Natural killer cell treated with Interleukin-12 subunit alpha and Interleukin-12 subunit beta and Interleukin-15 and Interleukin-18, amount 100 ng/mL, for 72 hours (primary cell): ENCODE results near the gene CDKN2B-AS1. TPM values are rescaled to one million over a fixed set of nuclear protein-coding genes. Genes with fewer than 3 reads are reported as not detected.
A peak's percentile ranks its signal among the peaks of the same experiment; 100 is the strongest.
"Not testable (repeated sequence)": the region's sequence is repeated elsewhere in the genome, so short reads cannot be mapped to it uniquely, and the experiment has no call there.

Experiments
- ATAC-seq, 2 donors: fragments of 150-1000 bp; cut with Tn5 transposase in 1 of 2; sonication (Bioruptor Pico), chemical (Tn5 transposase) in 1 of 2; 2 replicates each; pipeline ENCODE4 v1.10.0; 2021
- DNase-seq: peaks from one replicate; pipeline ENCODE4 v3.0.0; 2022; ENCODE audit warnings: low spot score
- H3K27ac Mint-ChIP-seq, 2 donors: 1 replicate in 1 of 2; 2 replicates in 1 of 2; pipeline ENCODE4 v1.8.0; 2022; ENCODE audit warnings: mixed read lengths in 2 of 2, mild to moderate bottlenecking in 1 of 2, moderate library complexity in 1 of 2
- H3K27me3 Mint-ChIP-seq, 2 donors: 1 replicate in 1 of 2; 2 replicates in 1 of 2; pipeline ENCODE4 v1.8.0; 2022; ENCODE audit warnings: mixed read lengths in 2 of 2
- H3K36me3 Mint-ChIP-seq: one replicate; pipeline ENCODE4 v1.8.0; 2022; ENCODE audit warnings: mixed read lengths
- H3K4me1 Mint-ChIP-seq, 2 donors: 1 replicate in 1 of 2; 2 replicates in 1 of 2; pipeline ENCODE4 v1.8.0; 2022; ENCODE audit warnings: low read depth in 2 of 2, mixed read lengths in 2 of 2, mild to moderate bottlenecking in 1 of 2
- H3K4me3 Mint-ChIP-seq: one replicate; pipeline ENCODE4 v1.8.0; 2022; ENCODE audit warnings: mixed read lengths
- H3K9me3 Mint-ChIP-seq: 2 replicates; pipeline ENCODE4 v1.8.0; 2022; ENCODE audit warnings: mixed read lengths
- total RNA-seq, 2 donors: library from RNA; stranded (reverse); gene quantifications; one replicate each; pipeline ENCODE4 v1.2.3, GENCODE V29; 2022

The CDKN2B-AS1 gene
- total RNA-seq, 2 donors from 2014 or later, result 2.0 to 2.4 TPM

GRCh38 chr9:22049411-22049810, 54.8 kb downstream of the CDKN2B-AS1 start:
- H3K36me3 Mint-ChIP-seq, result peaks cover 5% of the 10 kb centered on the region
- DNase-seq, result no peak
- peaks cover 20 to 26% of the 10 kb centered on the region in 2 donors for H3K4me1 Mint-ChIP-seq
- no peak overlapping the region for H3K27ac Mint-ChIP-seq
- no peak overlapping the region for H3K4me3 Mint-ChIP-seq
- ATAC-seq, result no peak
- H3K9me3 Mint-ChIP-seq, result no peaks in the 10 kb centered on the region
- peaks cover 4 to 8% of the 10 kb centered on the region in 2 donors for H3K27me3 Mint-ChIP-seq

- Mint-ChIP-seq H3K4me3 (peak overlapping the region; percentile 69), H3K9me3 (no peaks in the 10 kb centered on the region), H3K36me3 (peaks cover 5% of the 10 kb centered on the region), H3K27me3 (peaks cover 0 to 5% of the 10 kb centered on the region in 2 donors), H3K4me1 (peaks cover 20 to 26% of the 10 kb centered on the region in 2 donors), H3K27ac (peak overlapping the region; percentile 63 to 79)
- DNase-seq (no peak), ATAC-seq (peak; percentile 77 to 78)
Observed at GRCh38 chr9:22050924-22051323, 56.3 kb downstream of the CDKN2B-AS1 start.

- peaks cover 20 to 26% of the 10 kb centered on the region in 2 donors for H3K4me1 Mint-ChIP-seq
- peak overlapping the region; percentile 8 to 61 for H3K27ac Mint-ChIP-seq
- DNase-seq (no peak), ATAC-seq (peak; percentile 69 to 89)
- H3K27me3 Mint-ChIP-seq, result no peaks in the 10 kb centered on the region
- H3K9me3 Mint-ChIP-seq, result no peaks in the 10 kb centered on the region
- H3K4me3 Mint-ChIP-seq, result peak overlapping the region; percentile 31
- H3K36me3 Mint-ChIP-seq, result peaks cover 12% of the 10 kb centered on the region
Observed at GRCh38 chr9:22052376-22052945, 57.9 kb downstream of the CDKN2B-AS1 start.

- H3K9me3 Mint-ChIP-seq, result no peaks in the 10 kb centered on the region
- no peak for ATAC-seq
- no peak for DNase-seq
- H3K36me3 Mint-ChIP-seq, result peaks cover 11% of the 10 kb centered on the region
- peak overlapping the region; percentile 8 to 61 for H3K27ac Mint-ChIP-seq
- H3K4me1 Mint-ChIP-seq, result peaks cover 20 to 26% of the 10 kb centered on the region in 2 donors
- H3K27me3 Mint-ChIP-seq, result no peaks in the 10 kb centered on the region
- peak overlapping the region; percentile 31 for H3K4me3 Mint-ChIP-seq
Observed at GRCh38 chr9:22053178-22053577, 58.6 kb downstream of the CDKN2B-AS1 start.

- Mint-ChIP-seq H3K4me3 (no peak overlapping the region), H3K27me3 (no peaks in the 10 kb centered on the region), H3K9me3 (no peaks in the 10 kb centered on the region), H3K27ac (no peak overlapping the region), H3K36me3 (peaks cover 7% of the 10 kb centered on the region), H3K4me1 (peaks cover 20 to 26% of the 10 kb centered on the region in 2 donors)
- ATAC-seq (no peak), DNase-seq (no peak)
Observed at GRCh38 chr9:22054076-22054475, 59.5 kb downstream of the CDKN2B-AS1 start.

- Mint-ChIP-seq H3K27ac (no peak overlapping the region), H3K4me1 (peaks cover 20 to 26% of the 10 kb centered on the region in 2 donors), H3K36me3 (peaks cover 7% of the 10 kb centered on the region), H3K27me3 (no peaks in the 10 kb centered on the region), H3K9me3 (no peaks in the 10 kb centered on the region), H3K4me3 (no peak overlapping the region)
- ATAC-seq (no peak), DNase-seq (no peak)
Observed at GRCh38 chr9:22054529-22054928, 59.9 kb downstream of the CDKN2B-AS1 start.

- Mint-ChIP-seq H3K9me3 (no peaks in the 10 kb centered on the region), H3K4me3 (no peak overlapping the region)
Observed at GRCh38 chr9:22055090-22055489, 60.5 kb downstream of the CDKN2B-AS1 start.

GRCh38 chr9:22056402-22056801, 61.8 kb downstream of the CDKN2B-AS1 start:
- Mint-ChIP-seq H3K36me3 (peaks cover 7% of the 10 kb centered on the region), H3K4me3 (no peak overlapping the region), H3K4me1 (peaks cover 12 to 17% of the 10 kb centered on the region in 2 donors), H3K27ac (peak overlapping the region in 1 of 2 donors; percentile 3), H3K9me3 (no peaks in the 10 kb centered on the region), H3K27me3 (no peaks in the 10 kb centered on the region)
- DNase-seq (no peak), ATAC-seq (no peak)

More at GRCh38 chr9:22055090-22055489, 60.5 kb downstream of the CDKN2B-AS1 start:
- DNase-seq, result no peak
- no peak for ATAC-seq
- Mint-ChIP-seq H3K36me3 (peaks cover 7% of the 10 kb centered on the region), H3K4me1 (peaks cover 20 to 26% of the 10 kb centered on the region in 2 donors), H3K27me3 (no peaks in the 10 kb centered on the region), H3K27ac (no peak overlapping the region)

- DNase-seq, H3K4me3 Mint-ChIP-seq, H3K36me3 Mint-ChIP-seq, H3K4me1 Mint-ChIP-seq, ATAC-seq, H3K9me3 Mint-ChIP-seq, H3K27ac Mint-ChIP-seq, H3K27me3 Mint-ChIP-seq: not testable (repeated sequence)
Observed at GRCh38 chr9:22057972-22058371, 63.4 kb downstream of the CDKN2B-AS1 start.

- no peak for DNase-seq
- peaks cover 9 to 11% of the 10 kb centered on the region in 2 donors for H3K27me3 Mint-ChIP-seq
- no peak overlapping the region for H3K4me3 Mint-ChIP-seq
- no peak overlapping the region for H3K27ac Mint-ChIP-seq
- no peaks in the 10 kb centered on the region for H3K9me3 Mint-ChIP-seq
- H3K36me3 Mint-ChIP-seq, result peaks cover 7% of the 10 kb centered on the region
- ATAC-seq, result no peak
- peaks cover 0 to 4% of the 10 kb centered on the region in 2 donors for H3K4me1 Mint-ChIP-seq
Observed at GRCh38 chr9:22060831-22061383, 66.3 kb downstream of the CDKN2B-AS1 start.

- Mint-ChIP-seq H3K9me3 (no peaks in the 10 kb centered on the region), H3K4me1 (peaks cover 0 to 4% of the 10 kb centered on the region in 2 donors), H3K27me3 (peaks cover 9 to 11% of the 10 kb centered on the region in 2 donors), H3K4me3 (no peak overlapping the region), H3K27ac (no peak overlapping the region), H3K36me3 (no peaks in the 10 kb centered on the region)
- no peak for DNase-seq
- ATAC-seq, result no peak
Observed at GRCh38 chr9:22064957-22065356, 70.4 kb downstream of the CDKN2B-AS1 start.

GRCh38 chr9:22065431-22066200, 71.0 kb downstream of the CDKN2B-AS1 start:
- ATAC-seq (no peak), DNase-seq (no peak)
- Mint-ChIP-seq H3K4me3 (no peak overlapping the region), H3K9me3 (no peaks in the 10 kb centered on the region), H3K4me1 (peaks cover 0 to 4% of the 10 kb centered on the region in 2 donors), H3K36me3 (no peaks in the 10 kb centered on the region), H3K27me3 (peaks cover 9 to 11% of the 10 kb centered on the region in 2 donors), H3K27ac (no peak overlapping the region)

- DNase-seq, result no peak
- H3K4me1 Mint-ChIP-seq, result peaks cover 0 to 4% of the 10 kb centered on the region in 2 donors
- H3K27me3 Mint-ChIP-seq, result peaks cover 9 to 11% of the 10 kb centered on the region in 2 donors
- no peaks in the 10 kb centered on the region for H3K36me3 Mint-ChIP-seq
- no peak overlapping the region for H3K4me3 Mint-ChIP-seq
- H3K27ac Mint-ChIP-seq, result no peak overlapping the region
- no peaks in the 10 kb centered on the region for H3K9me3 Mint-ChIP-seq
- no peak for ATAC-seq
Observed at GRCh38 chr9:22067196-22067595, 72.6 kb downstream of the CDKN2B-AS1 start.

GRCh38 chr9:22068369-22068768, 73.8 kb downstream of the CDKN2B-AS1 start:
- Mint-ChIP-seq H3K36me3 (no peaks in the 10 kb centered on the region), H3K4me1 (peaks cover 0 to 4% of the 10 kb centered on the region in 2 donors), H3K27ac (no peak overlapping the region), H3K9me3 (no peaks in the 10 kb centered on the region), H3K4me3 (no peak overlapping the region), H3K27me3 (peaks cover 8 to 9% of the 10 kb centered on the region in 2 donors)
- ATAC-seq (no peak), DNase-seq (no peak)
